ENCODE measurements around the gene CD247.

CD247 gene

DNA sequence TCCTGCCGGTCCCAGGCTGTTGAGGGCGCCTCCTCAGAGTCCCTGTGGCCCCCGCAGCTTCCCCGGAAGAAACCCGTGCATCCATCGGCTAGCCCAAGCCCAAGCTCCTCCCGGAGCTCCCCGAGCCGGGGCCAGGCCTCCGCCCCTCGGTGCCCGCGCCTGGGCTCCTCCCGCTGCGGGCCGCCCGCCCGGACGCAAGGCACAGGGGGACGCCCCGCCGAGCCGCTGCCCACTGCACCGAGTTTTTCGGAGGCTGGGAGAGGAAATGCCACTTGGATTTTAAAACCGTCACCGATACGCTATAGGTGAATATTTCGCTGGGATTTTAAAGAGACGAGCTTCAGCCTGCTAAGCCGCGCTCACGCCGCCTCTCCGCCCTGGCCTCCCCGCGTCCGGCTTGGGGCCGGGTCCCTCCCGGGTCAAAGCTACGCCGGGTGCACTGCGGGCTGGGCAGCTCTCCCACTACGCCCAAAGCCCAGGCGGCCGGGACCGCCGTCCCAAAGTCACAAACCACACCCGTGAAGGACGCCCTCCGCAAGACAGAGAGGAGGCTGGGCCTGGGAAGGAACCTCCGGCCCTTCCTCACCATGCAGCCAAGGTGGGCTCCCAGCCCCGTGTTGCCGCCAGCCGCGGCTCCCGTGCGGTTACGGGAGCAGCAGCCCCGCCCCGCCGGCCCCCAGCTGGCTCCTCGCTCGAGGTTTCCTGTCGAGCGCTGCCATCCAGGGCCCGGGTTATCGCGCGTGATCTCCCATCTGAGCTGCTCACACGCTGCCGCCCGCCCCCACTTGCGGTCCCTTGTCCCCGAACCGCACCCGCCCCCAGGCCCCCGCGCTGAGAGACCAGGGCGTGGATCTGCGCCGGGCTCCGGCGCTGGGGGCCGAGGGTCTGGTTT, 63.2 kb downstream of the CD247 start:
- TF ChIP-seq, protein P1, sequence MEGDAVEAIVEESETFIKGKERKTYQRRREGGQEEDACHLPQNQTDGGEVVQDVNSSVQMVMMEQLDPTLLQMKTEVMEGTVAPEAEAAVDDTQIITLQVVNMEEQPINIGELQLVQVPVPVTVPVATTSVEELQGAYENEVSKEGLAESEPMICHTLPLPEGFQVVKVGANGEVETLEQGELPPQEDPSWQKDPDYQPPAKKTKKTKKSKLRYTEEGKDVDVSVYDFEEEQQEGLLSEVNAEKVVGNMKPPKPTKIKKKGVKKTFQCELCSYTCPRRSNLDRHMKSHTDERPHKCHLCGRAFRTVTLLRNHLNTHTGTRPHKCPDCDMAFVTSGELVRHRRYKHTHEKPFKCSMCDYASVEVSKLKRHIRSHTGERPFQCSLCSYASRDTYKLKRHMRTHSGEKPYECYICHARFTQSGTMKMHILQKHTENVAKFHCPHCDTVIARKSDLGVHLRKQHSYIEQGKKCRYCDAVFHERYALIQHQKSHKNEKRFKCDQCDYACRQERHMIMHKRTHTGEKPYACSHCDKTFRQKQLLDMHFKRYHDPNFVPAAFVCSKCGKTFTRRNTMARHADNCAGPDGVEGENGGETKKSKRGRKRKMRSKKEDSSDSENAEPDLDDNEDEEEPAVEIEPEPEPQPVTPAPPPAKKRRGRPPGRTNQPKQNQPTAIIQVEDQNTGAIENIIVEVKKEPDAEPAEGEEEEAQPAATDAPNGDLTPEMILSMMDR (conservative IDR thresholded peaks at IDR 0.05; ENCODE audit: low read length) = no peak
- DNase-seq (ENCODE audit: low read depth) = peak; percentile 22
- peak overlapping the region; percentile 74 for H3K4me3 ChIP-seq (ENCODE audit: low read length)

DNA sequence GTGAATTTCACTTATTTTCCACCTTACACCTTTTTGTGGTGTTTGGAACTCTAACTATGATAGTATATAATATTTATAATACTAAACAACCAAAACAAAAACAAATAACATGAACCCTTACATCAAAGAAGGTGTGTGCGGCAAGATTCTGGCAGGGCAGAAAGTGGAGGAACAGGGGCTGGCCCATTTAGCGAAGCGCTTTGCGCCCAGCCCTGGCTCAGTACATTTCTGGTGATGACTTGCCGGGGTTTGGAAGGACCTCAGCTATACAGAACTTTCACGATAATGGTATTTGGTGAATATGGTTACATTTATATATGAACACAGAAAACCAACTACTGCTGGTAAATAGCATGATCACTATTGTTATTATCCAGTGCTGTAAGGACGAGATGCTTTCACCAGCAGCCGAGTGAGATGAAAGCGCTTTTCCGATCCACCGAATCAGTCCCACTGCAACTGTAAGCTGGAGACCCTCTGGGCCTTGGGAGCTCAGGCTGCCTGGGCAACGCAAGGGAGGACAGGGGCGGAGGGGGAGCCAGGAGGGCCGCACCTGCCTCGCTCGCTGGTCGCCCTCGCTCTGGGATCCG, 63.9 kb downstream of the CD247 start:
- peak overlapping the region; percentile 74 for H3K4me3 ChIP-seq (ENCODE audit: low read length)
- TF ChIP-seq, protein P1 (conservative IDR thresholded peaks at IDR 0.05; ENCODE audit: low read length) = no peak
- DNase-seq (ENCODE audit: low read depth) = no peak

DNA sequence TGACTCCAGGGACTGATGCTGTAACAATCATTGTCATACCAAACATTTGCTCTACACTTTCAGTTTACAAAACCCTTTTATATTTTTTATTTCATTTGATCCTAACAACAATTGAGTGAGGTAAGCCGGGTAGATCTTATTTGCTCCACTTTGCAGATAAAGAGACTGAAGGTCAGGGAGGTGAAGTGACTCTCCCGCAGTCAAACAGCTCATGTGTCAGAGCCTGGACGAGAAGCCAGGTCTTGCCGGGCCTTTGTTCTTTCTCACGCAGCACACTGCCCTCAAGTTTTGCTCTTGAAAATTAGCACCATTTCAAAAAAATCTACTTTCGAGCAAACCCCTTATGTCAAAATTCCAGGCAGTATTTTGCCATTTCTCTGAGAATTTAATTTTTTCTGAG, 65.2 kb downstream of the CD247 start:
- DNase-seq (ENCODE audit: low read depth) = no peak
- no peak overlapping the region for H3K4me3 ChIP-seq (ENCODE audit: low read length)
- TF ChIP-seq, protein P1 (conservative IDR thresholded peaks at IDR 0.05; ENCODE audit: low read length) = no peak

DNA sequence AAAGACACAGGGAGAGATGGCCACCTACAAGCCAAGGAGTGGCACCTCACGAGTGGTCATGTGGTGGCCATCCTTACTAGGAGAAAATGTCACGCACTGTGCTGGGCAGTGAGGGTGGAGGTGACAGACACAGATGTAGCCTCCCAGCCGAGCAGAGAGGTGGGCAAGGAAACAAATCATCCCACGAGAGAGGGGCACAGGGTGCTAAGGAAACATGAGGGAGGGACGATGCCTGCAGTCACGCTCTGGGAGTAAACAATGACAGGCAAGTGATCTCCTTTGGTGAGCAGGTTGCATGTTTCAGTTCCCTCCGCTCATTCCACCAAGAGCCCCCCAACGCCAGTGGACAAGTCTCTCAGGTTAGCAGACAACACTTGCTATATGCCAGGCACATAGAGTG, 65.8 kb downstream of the CD247 start:
- no peak for DNase-seq (ENCODE audit: low read depth)
- TF ChIP-seq, protein P1 (conservative IDR thresholded peaks at IDR 0.05; ENCODE audit: low read length) = no peak
- H3K4me3 ChIP-seq (ENCODE audit: low read length) = no peak overlapping the region

DNA sequence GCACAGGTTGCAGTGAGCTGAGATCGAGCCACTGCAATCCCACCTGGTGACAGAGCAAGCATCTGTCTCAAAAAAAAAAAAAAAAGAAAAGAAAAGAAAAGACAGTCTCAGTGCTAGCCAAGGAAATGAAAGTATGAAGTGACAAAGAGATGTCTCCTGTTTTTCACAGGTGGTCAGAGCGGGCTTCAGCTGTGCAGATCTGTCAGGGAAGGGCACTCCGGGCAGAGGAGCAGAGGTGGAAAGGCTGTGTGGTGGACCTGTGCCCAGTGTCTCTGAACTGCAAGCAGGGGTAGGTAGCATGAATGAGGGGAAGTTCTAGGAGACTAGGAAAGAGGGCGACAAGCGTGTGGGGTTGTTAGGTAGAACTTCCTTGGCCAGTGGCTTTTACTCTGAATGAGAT, 67.5 kb downstream of the CD247 start:
- DNase-seq (ENCODE audit: low read depth) = no peak
- TF ChIP-seq, protein P1 (conservative IDR thresholded peaks at IDR 0.05; ENCODE audit: low read length) = no peak
- no peak overlapping the region for H3K4me3 ChIP-seq (ENCODE audit: low read length)

DNA sequence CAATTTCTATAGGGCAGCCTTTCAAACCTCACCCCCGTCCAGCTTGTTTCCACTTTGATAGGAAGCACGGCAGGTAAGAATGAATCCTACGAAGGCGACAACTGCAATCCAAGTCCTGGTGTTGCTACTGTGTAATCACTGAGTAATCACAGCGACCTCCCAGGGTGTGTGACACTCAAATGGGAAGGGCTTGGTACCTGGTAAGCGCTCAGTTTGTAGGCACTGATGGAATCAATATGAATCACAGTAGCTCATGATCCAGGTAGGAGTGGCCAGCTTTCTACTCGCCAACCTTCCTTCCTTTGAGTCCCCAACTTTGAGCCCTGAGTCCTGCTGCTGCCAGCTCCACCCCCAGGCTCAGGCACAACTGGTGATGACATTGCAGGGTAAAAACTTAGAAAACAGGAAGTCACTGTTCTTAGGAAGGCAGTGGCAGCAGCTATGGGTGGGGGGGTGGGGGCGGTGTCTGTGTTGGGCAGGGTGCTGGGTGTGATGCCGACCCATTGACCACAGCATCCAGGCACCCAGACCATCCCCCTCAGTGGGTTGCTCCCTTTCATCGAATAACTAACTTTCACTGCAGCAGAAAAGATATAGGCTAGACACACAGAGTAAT, 70.7 kb downstream of the CD247 start:
- no peak for DNase-seq (ENCODE audit: low read depth)
- TF ChIP-seq, protein P1 (conservative IDR thresholded peaks at IDR 0.05; ENCODE audit: low read length) = no peak
- H3K4me3 ChIP-seq (ENCODE audit: low read length) = no peak overlapping the region

Data from AG10803 (cell line).